Loucy (cell line): Measurements from ENCODE around the gene CYBA.

ENCODE experiments used
- H2AFZ ChIP-seq: fragments of 200-600 bp; sonication (generic); 2 replicates; pipeline ENCODE4 v1.6.0; 2016; ENCODE audit warnings: antibody characterized with exemption, mild to moderate bottlenecking, low read length, moderate library complexity
- H3F3A ChIP-seq: fragments of 200-600 bp; 2 replicates; pipeline ENCODE4 v1.6.0; 2016; ENCODE audit warnings: antibody characterized with exemption, low read depth, mild to moderate bottlenecking
- H3K27me3 ChIP-seq: fragments of 200-600 bp; sonication (generic); 2 replicates; pipeline ENCODE4 v1.6.1; 2014; ENCODE audit warnings: low read length, mild to moderate bottlenecking; ENCODE audit not compliant: insufficient read depth, poor library complexity, severe bottlenecking
- H3K36me3 ChIP-seq: fragments of 200-600 bp; sonication (generic); 2 replicates; pipeline ENCODE4 v1.6.1; 2016; ENCODE audit warnings: low read length; ENCODE audit not compliant: insufficient read depth
- H3K4me1 ChIP-seq: fragments of 200-600 bp; sonication (generic); 2 replicates; pipeline ENCODE4 v1.5.1; 2014; ENCODE audit warnings: low read length, mild to moderate bottlenecking; ENCODE audit not compliant: insufficient read depth, poor library complexity, severe bottlenecking
- H3K4me2 ChIP-seq: fragments of 200-600 bp; sonication (generic); 2 replicates; pipeline ENCODE4 v1.6.0; 2014; ENCODE audit warnings: antibody characterized with exemption, low read length, low read depth, mild to moderate bottlenecking; ENCODE audit not compliant: poor library complexity, severe bottlenecking
- H3K4me3 ChIP-seq: fragments of 200-600 bp; sonication (generic); 2 replicates; pipeline ENCODE4 v1.5.1; 2014; ENCODE audit warnings: low read length, mild to moderate bottlenecking, mixed read lengths; ENCODE audit not compliant: poor library complexity, severe bottlenecking
- H3K79me2 ChIP-seq: fragments of 200-600 bp; sonication (generic); 2 replicates; pipeline ENCODE4 v1.6.1; 2014; ENCODE audit warnings: low read length; ENCODE audit not compliant: insufficient read depth
- H3K9ac ChIP-seq: fragments of 200-600 bp; sonication (generic); 2 replicates; pipeline ENCODE4 v1.6.0; 2014; ENCODE audit warnings: mild to moderate bottlenecking, low read depth, low read length, moderate library complexity; ENCODE audit not compliant: poor library complexity, severe bottlenecking
- H3K9me2 ChIP-seq: fragments of 200-600 bp; sonication (generic); replicated peaks from 2 replicates; pipeline ENCODE4 v1.6.1; 2016; ENCODE audit warnings: low read depth, low read length, mixed read lengths
- H3K9me3 ChIP-seq: fragments of 200-600 bp; sonication (generic); 2 replicates; pipeline ENCODE4 v1.6.1; 2014; ENCODE audit warnings: mild to moderate bottlenecking, antibody characterized with exemption, low read length, low read depth; ENCODE audit not compliant: insufficient read depth
- H4K20me1 ChIP-seq: fragments of 200-600 bp; sonication (generic); 2 replicates; pipeline ENCODE4 v1.6.0; 2014; ENCODE audit warnings: antibody characterized with exemption, low read length, mild to moderate bottlenecking; ENCODE audit not compliant: insufficient read depth, poor library complexity, severe bottlenecking
- CTCF ChIP-seq: fragments of 200-600 bp; sonication (generic); conservative IDR thresholded peaks from 2 replicates; pipeline ENCODE4 v1.5.1; 2014; ENCODE audit warnings: mild to moderate bottlenecking, antibody characterized with exemption, low read length
- EZH2phosphoT487 ChIP-seq: fragments of 200-600 bp; IDR thresholded peaks from 2 replicates; pipeline ENCODE4 v1.6.1; 2018; ENCODE audit warnings: antibody characterized with exemption, mild to moderate bottlenecking, moderate library complexity, borderline replicate concordance

The CYBA gene

GRCh38 chr16:88696441-88696840, 45.6 kb upstream of the CYBA start:
- Histone ChIP-seq H4K20me1 (peaks cover 4% of the 10 kb centered on the region), H3K36me3 (no peaks in the 10 kb centered on the region), H3K9me2 (no peaks in the 10 kb centered on the region), H3K27me3 (no peaks in the 10 kb centered on the region), H3K9ac (no peak overlapping the region), H3K79me2 (peaks cover 8% of the 10 kb centered on the region), H3F3A (no peaks in the 10 kb centered on the region), H3K4me2 (no peak overlapping the region), H3K4me3 (no peak overlapping the region), H2AFZ (no peak overlapping the region), H3K4me1 (peaks cover 9% of the 10 kb centered on the region), H3K9me3 (no peaks in the 10 kb centered on the region)
- TF ChIP-seq EZH2phosphoT487: no peak
- no peak for TF ChIP-seq CTCF

GRCh38 chr16:88695753-88696152, 44.9 kb upstream of the CYBA start:
- Histone ChIP-seq H3K36me3 (no peaks in the 10 kb centered on the region), H3K9ac (no peak overlapping the region), H3K9me2 (no peaks in the 10 kb centered on the region), H3K79me2 (0 out of 2 replicates have a peak, but pooled peaks cover 5% of the 10 kb centered on the region), H3F3A (no peaks in the 10 kb centered on the region), H3K4me3 (no peak overlapping the region), H3K27me3 (no peaks in the 10 kb centered on the region), H3K9me3 (no peaks in the 10 kb centered on the region), H4K20me1 (peaks cover 4% of the 10 kb centered on the region), H2AFZ (no peak overlapping the region), H3K4me1 (peaks cover 5% of the 10 kb centered on the region), H3K4me2 (no peak overlapping the region)
- TF ChIP-seq EZH2phosphoT487 (no peak), CTCF (no peak)

- H3F3A ChIP-seq: no peaks in the 10 kb centered on the region
- no peak overlapping the region for H2AFZ ChIP-seq
- H3K4me1 ChIP-seq: peaks cover under 1% of the 10 kb centered on the region
- H3K9me3 ChIP-seq: no peaks in the 10 kb centered on the region
- H3K36me3 ChIP-seq: no peaks in the 10 kb centered on the region
- TF ChIP-seq EZH2phosphoT487 (no peak), CTCF (no peak)
- H3K4me3 ChIP-seq: no peak overlapping the region
- no peak overlapping the region for H3K4me2 ChIP-seq
- no peaks in the 10 kb centered on the region for H4K20me1 ChIP-seq
- H3K79me2 ChIP-seq: 0 out of 2 replicates have a peak, but pooled peaks cover 2% of the 10 kb centered on the region
- H3K9ac ChIP-seq: no peak overlapping the region
- H3K9me2 ChIP-seq: no peaks in the 10 kb centered on the region
- H3K27me3 ChIP-seq: no peaks in the 10 kb centered on the region
These were observed 44.4 kb upstream of the CYBA start for GRCh38 chr16:88695218-88695617.
